Ectodermal cell (in vitro differentiated cells): ENCODE results near the gene C1orf21.

Experiments
- H3K27ac ChIP-seq: 2 replicates; pipeline ENCODE4 v1.7.0; 2013; ENCODE audit warnings: mild to moderate bottlenecking, low read depth, low read length; ENCODE audit not compliant: insufficient read depth, poor library complexity, severe bottlenecking
- H3K27me3 ChIP-seq: 2 replicates; pipeline ENCODE4 v1.7.0; 2013; ENCODE audit warnings: mild to moderate bottlenecking, low read length; ENCODE audit not compliant: insufficient read depth, control insufficient read depth, poor library complexity, severe bottlenecking
- H3K36me3 ChIP-seq: one replicate; pipeline ENCODE4 v1.7.0; 2013; ENCODE audit warnings: low read length; ENCODE audit not compliant: control insufficient read depth, insufficient read depth
- H3K4me1 ChIP-seq: one replicate; pipeline ENCODE4 v1.7.0; 2013; ENCODE audit warnings: low read length; ENCODE audit not compliant: control insufficient read depth, insufficient read depth
- H3K4me3 ChIP-seq: 2 replicates; pipeline ENCODE4 v1.7.0; 2013; ENCODE audit warnings: low read depth, low read length, control low read depth; ENCODE audit not compliant: insufficient read depth
- H3K9me3 ChIP-seq: 2 replicates; pipeline ENCODE4 v1.7.0; 2013; ENCODE audit warnings: mild to moderate bottlenecking, low read length, moderate library complexity; ENCODE audit not compliant: control insufficient read depth
- WGBS, 2 experiments: methylation state at CpG; one replicate each; pipeline ENCODE4 v1.1.7; 2013; ENCODE audit warnings: missing lambda C conversion rate in 2 of 2; 5-methylcytosine and 5-hydroxymethylcytosine counted together

The C1orf21 gene

GRCh38 chr1:184524248-184524647 lies 137.4 kb downstream of the C1orf21 start:
- no peaks in the 10 kb centered on the region for H3K27me3 ChIP-seq
- WGBS, 2 experiments, result no CpG with 5 or more reads among the region's 1 CpG

DNA sequence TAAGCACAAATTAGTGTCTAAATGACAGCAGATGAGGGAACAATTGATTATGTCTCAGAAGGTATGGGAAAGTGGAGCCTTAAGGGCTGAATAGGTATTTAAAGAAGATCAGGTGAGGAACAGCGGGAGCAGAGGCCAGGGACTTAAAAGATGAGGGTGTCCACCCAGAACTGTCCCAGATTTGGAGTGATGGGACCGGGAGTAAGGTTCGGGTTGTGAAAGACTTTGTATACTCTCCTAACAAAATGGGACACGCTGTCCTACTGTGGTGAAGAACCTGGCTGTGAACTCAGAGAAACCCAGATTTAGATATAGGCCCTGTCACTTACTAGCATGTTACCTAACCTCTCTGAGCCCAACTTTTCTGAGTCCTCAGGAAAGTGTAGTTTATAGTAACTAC lies 140.6 kb downstream of the C1orf21 start:
- WGBS, 2 experiments, result 93 to 96% methylated on average over 4 of the region's 4 CpGs

More at GRCh38 chr1:184524248-184524647, 137.4 kb downstream of the C1orf21 start:
- Histone ChIP-seq H3K4me1 (peaks cover 2% of the 10 kb centered on the region), H3K9me3 (no peaks in the 10 kb centered on the region), H3K27ac (no peak overlapping the region), H3K4me3 (no peak overlapping the region), H3K36me3 (no peaks in the 10 kb centered on the region)

DNA sequence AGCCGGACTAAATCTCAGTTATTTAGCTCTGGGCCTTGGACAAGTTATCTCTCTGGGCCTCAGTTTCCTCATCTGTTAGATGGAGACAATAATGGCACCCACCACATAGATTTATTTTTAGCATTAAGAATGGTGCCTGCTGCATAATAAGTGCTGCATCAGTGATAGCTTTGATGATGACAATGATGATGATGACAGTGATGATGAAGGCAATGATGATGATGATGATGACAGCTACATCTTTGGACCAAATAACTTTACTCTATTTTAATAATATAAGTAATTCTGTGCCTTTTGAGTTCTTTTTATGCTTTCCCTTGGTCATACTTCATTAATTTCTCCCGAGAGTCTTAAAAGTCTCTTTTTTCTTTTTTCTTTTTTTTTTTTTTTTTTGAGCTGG lies 143.4 kb downstream of the C1orf21 start:
- 80 to 100% methylated on average over 1 to 2 of the region's 2 CpGs for WGBS, 2 experiments
- no peaks in the 10 kb centered on the region for H3K36me3 ChIP-seq

More for the DNA sequence above, 140.6 kb downstream of the C1orf21 start:
- no peak overlapping the region for H3K4me3 ChIP-seq
- H3K27me3 ChIP-seq, result no peaks in the 10 kb centered on the region
- H3K27ac ChIP-seq, result no peak overlapping the region
- H3K9me3 ChIP-seq, result no peaks in the 10 kb centered on the region
- H3K36me3 ChIP-seq, result no peaks in the 10 kb centered on the region
- H3K4me1 ChIP-seq, result no peaks in the 10 kb centered on the region

GRCh38 chr1:184531296-184531695 lies 144.5 kb downstream of the C1orf21 start:
- no peak overlapping the region for H3K27ac ChIP-seq
- H3K4me3 ChIP-seq, result no peak overlapping the region
- WGBS, 2 experiments, result 92% methylated on average over 1 of the region's 1 CpG; no CpG with 5 or more reads in 1 of the 2 experiments
- H3K27me3 ChIP-seq, result no peaks in the 10 kb centered on the region
- H3K9me3 ChIP-seq, result no peaks in the 10 kb centered on the region
- H3K4me1 ChIP-seq, result no peaks in the 10 kb centered on the region
- no peaks in the 10 kb centered on the region for H3K36me3 ChIP-seq

More for the DNA sequence above, 143.4 kb downstream of the C1orf21 start:
- H3K9me3 ChIP-seq, result no peaks in the 10 kb centered on the region
- no peak overlapping the region for H3K4me3 ChIP-seq
- no peaks in the 10 kb centered on the region for H3K4me1 ChIP-seq
- no peaks in the 10 kb centered on the region for H3K27me3 ChIP-seq
- H3K27ac ChIP-seq, result no peak overlapping the region

- no peak overlapping the region for H3K4me3 ChIP-seq
- no peaks in the 10 kb centered on the region for H3K9me3 ChIP-seq
- WGBS, 2 experiments, result 92 to 93% methylated on average over 2 of the region's 2 CpGs
- H3K36me3 ChIP-seq, result no peaks in the 10 kb centered on the region
- H3K27me3 ChIP-seq, result no peaks in the 10 kb centered on the region
- H3K4me1 ChIP-seq, result no peaks in the 10 kb centered on the region
- H3K27ac ChIP-seq, result no peak overlapping the region
These were observed 145.4 kb downstream of the C1orf21 start for GRCh38 chr1:184532199-184532598.

- 94 to 99% methylated on average over 2 of the region's 2 CpGs for WGBS, 2 experiments
- no peaks in the 10 kb centered on the region for H3K36me3 ChIP-seq
- H3K27ac ChIP-seq, result no peak overlapping the region
- H3K9me3 ChIP-seq, result no peaks in the 10 kb centered on the region
- H3K27me3 ChIP-seq, result no peaks in the 10 kb centered on the region
- H3K4me3 ChIP-seq, result no peak overlapping the region
- H3K4me1 ChIP-seq, result no peaks in the 10 kb centered on the region
These were observed 146.2 kb downstream of the C1orf21 start for GRCh38 chr1:184533049-184533448.

GRCh38 chr1:184533915-184534314 lies 147.1 kb downstream of the C1orf21 start:
- Histone ChIP-seq H3K4me1 (no peaks in the 10 kb centered on the region), H3K27me3 (no peaks in the 10 kb centered on the region), H3K36me3 (no peaks in the 10 kb centered on the region), H3K27ac (no peak overlapping the region), H3K9me3 (no peaks in the 10 kb centered on the region), H3K4me3 (no peak overlapping the region)
- 96% methylated on average over 3 to 4 of the region's 4 CpGs for whole genome bisulfite sequencing, 2 experiments

- Histone ChIP-seq H3K4me3 (no peak overlapping the region), H3K4me1 (no peaks in the 10 kb centered on the region), H3K27me3 (no peaks in the 10 kb centered on the region), H3K9me3 (no peaks in the 10 kb centered on the region), H3K36me3 (no peaks in the 10 kb centered on the region), H3K27ac (no peak overlapping the region)
- WGBS, 2 experiments, result 90 to 93% methylated on average over 7 of the region's 7 CpGs
These were observed 147.9 kb downstream of the C1orf21 start for GRCh38 chr1:184534690-184535089.

DNA sequence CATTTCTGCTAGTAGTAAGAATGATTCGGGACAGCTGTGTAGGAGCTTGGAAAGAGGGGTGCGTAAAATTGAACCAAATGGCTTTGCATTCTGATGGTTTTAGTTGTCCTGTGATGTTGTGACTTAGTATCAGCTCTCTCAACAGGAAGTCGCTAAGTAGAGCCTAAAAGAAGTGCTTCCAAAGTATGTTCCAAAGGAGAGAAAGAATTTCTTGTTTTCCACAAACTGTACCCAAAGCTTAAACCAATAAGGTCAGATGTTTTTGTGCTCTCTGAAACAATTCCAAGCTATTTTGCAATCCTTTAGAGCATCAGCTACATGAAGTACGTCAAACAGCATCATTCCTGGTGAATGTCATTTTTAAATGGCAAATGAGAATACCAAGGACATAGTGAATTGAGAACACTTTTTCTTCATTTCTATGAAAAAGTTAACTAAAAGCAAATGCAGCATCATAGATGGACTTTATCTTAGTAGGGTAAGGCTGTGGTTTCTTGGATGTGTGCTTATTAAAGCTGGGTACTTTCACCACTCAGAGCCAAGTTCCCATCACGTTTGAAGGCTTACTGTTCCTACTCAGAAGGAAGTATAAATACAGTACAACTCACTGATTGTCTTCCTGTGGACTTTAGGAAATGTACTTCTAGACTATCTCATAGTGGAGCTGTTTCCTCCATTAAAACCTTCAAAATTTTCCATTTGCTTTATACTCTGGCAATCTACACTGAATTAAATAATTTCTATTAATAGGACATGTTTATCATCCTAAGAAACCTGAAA lies 148.6 kb downstream of the C1orf21 start:
- H3K4me3 ChIP-seq, result no peak overlapping the region

GRCh38 chr1:184536246-184536985 lies 149.6 kb downstream of the C1orf21 start:
- H3K27ac ChIP-seq, result no peak overlapping the region
- H3K36me3 ChIP-seq, result no peaks in the 10 kb centered on the region
- WGBS, 2 experiments, result 93 to 97% methylated on average over 8 of the region's 8 CpGs
- H3K4me1 ChIP-seq, result no peaks in the 10 kb centered on the region
- no peaks in the 10 kb centered on the region for H3K9me3 ChIP-seq
- no peak overlapping the region for H3K4me3 ChIP-seq
- H3K27me3 ChIP-seq, result no peaks in the 10 kb centered on the region

More for the DNA sequence above, 148.6 kb downstream of the C1orf21 start:
- Histone ChIP-seq H3K36me3 (no peaks in the 10 kb centered on the region), H3K27ac (no peak overlapping the region), H3K9me3 (no peaks in the 10 kb centered on the region), H3K4me1 (no peaks in the 10 kb centered on the region), H3K27me3 (no peaks in the 10 kb centered on the region)
- WGBS, 2 experiments, result 91 to 96% methylated on average over 5 of the region's 5 CpGs
